ENCODE measurements around the gene GHR. TPM values are rescaled to one million over a fixed set of nuclear protein-coding genes. Genes with fewer than 3 reads are reported as not detected.
A peak's percentile ranks its signal among the peaks of the same experiment; 100 is the strongest.

GHR gene
- total and polyA plus RNA-seq, 2 donors from 2014 or later = 3.7 to 6.5 TPM

- intact Hi-C loops (cut with DNase I) = loop anchor here (10.0 kb wide), 1 partner anchor 753 kb away; no protein-coding TSS in a partner anchor
- FAIRE-seq (peak; percentile 89), DNase-seq (peak in 2 of 5 donors; percentile 39 to 47)
- TF ChIP-seq CTCF (IDR thresholded peaks at IDR 0.05; ENCODE audit: borderline replicate concordance, extremely low read depth, insufficient read depth) = peak; percentile 45
- Histone ChIP-seq H3K27me3 (ENCODE audit: control insufficient read depth, insufficient read depth, low read length) (no peaks in the 10 kb centered on the region), H3K9me3 (ENCODE audit: control insufficient read depth in 2 of 3, insufficient read depth in 1 of 3, low read length in 3 of 3) (no peaks in the 10 kb centered on the region), H3K4me1 (ENCODE audit: control insufficient read depth in 2 of 3, insufficient read depth in 2 of 3, low read depth in 1 of 3, low read length in 3 of 3) (no peaks in the 10 kb centered on the region), H3K9ac (ENCODE audit: low read length in 3 of 3) (no peak overlapping the region), H3K4me3 (ENCODE audit: low read length in 3 of 3) (no peak overlapping the region), H3K27ac (ENCODE audit: low read depth in 2 of 2, low read length in 2 of 2) (no peak overlapping the region), H3K36me3 (ENCODE audit: control insufficient read depth in 2 of 3, insufficient read depth in 3 of 3, low read length in 3 of 3) (no peaks in the 10 kb centered on the region)
These were observed 344.4 kb downstream of the GHR start for GRCh38 chr5:42767491-42768105.

GRCh38 chr5:42768106-42768504, 344.9 kb downstream of the GHR start:
- H3K9me3 ChIP-seq (ENCODE audit: control insufficient read depth in 2 of 3, insufficient read depth in 1 of 3, low read length in 3 of 3) = no peaks in the 10 kb centered on the region
- H3K27ac ChIP-seq (ENCODE audit: low read depth in 2 of 2, low read length in 2 of 2) = no peak overlapping the region
- intact Hi-C loops (cut with DNase I) = loop anchor here (10.0 kb wide), 1 partner anchor 753 kb away; no protein-coding TSS in a partner anchor
- TF ChIP-seq CTCF (IDR thresholded peaks at IDR 0.05; ENCODE audit: borderline replicate concordance, extremely low read depth, insufficient read depth) = no peak
- FAIRE-seq = no peak
- no peaks in the 10 kb centered on the region for H3K27me3 ChIP-seq (ENCODE audit: control insufficient read depth, insufficient read depth, low read length)
- H3K4me1 ChIP-seq (ENCODE audit: control insufficient read depth in 2 of 3, insufficient read depth in 2 of 3, low read depth in 1 of 3, low read length in 3 of 3) = no peaks in the 10 kb centered on the region
- H3K4me3 ChIP-seq (ENCODE audit: low read length in 3 of 3) = no peak overlapping the region
- no peak for DNase-seq
- no peak overlapping the region for H3K9ac ChIP-seq (ENCODE audit: low read length in 3 of 3)
- no peaks in the 10 kb centered on the region for H3K36me3 ChIP-seq (ENCODE audit: control insufficient read depth in 2 of 3, insufficient read depth in 3 of 3, low read length in 3 of 3)

- intact Hi-C loops (cut with DNase I) = no loop called here
- H3K27ac ChIP-seq (ENCODE audit: low read depth in 2 of 2, low read length in 2 of 2) = no peak overlapping the region
- no peak for DNase-seq
- no peak overlapping the region for H3K4me3 ChIP-seq (ENCODE audit: low read length in 3 of 3)
- no peaks in the 10 kb centered on the region for H3K36me3 ChIP-seq (ENCODE audit: control insufficient read depth in 2 of 3, insufficient read depth in 3 of 3, low read length in 3 of 3)
- TF ChIP-seq CTCF (IDR thresholded peaks at IDR 0.05; ENCODE audit: borderline replicate concordance, extremely low read depth, insufficient read depth) = no peak
- H3K27me3 ChIP-seq (ENCODE audit: control insufficient read depth, insufficient read depth, low read length) = no peaks in the 10 kb centered on the region
- no peak for FAIRE-seq
- no peak overlapping the region for H3K9ac ChIP-seq (ENCODE audit: low read length in 3 of 3)
- no peaks in the 10 kb centered on the region for H3K9me3 ChIP-seq (ENCODE audit: control insufficient read depth in 2 of 3, insufficient read depth in 1 of 3, low read length in 3 of 3)
- H3K4me1 ChIP-seq (ENCODE audit: control insufficient read depth in 2 of 3, insufficient read depth in 2 of 3, low read depth in 1 of 3, low read length in 3 of 3) = no peaks in the 10 kb centered on the region
These were observed 346.8 kb downstream of the GHR start for GRCh38 chr5:42770003-42770402.
